Stimulated activated CD8-positive, alpha-beta memory T cell treated with anti-CD3 and anti-CD28 coated beads, Interleukin-4, amount 100 ng/mL, for 4 hours (primary cell): ENCODE results near the gene KRTAP19-1.

ENCODE experiments used
- DNase-seq, 2 donors: peaks; one replicate each; pipeline ENCODE4 v3.0.0-alpha.2; 2020; ENCODE audit warnings: low read depth in 2 of 2, low spot score in 1 of 2

The KRTAP19-1 gene

GRCh38 chr21:30430170-30430655 is 50.0 kb downstream of the KRTAP19-1 start, which contains the start of gene KRTAP13-4:
Gene KRTAP13-4, plus strand, starts transcription at chr21:30430220. Its CDS starts 56 bp downstream, at chr21:30430276.
- no peak for DNase-seq
